NK-92 (cell line): Measurements from ENCODE around the gene EEFSEC.

Experiments
- DNase-seq: peaks from one replicate; lab custom pipeline; 2025; ENCODE audit not compliant: unreplicated experiment; lab: John Stamatoyannopoulos, UW

Gene EEFSEC

GRCh38 chr3:128435058-128435457 lies 281.8 kb downstream of the EEFSEC start:
- DNase-seq: no peak

- no peak for DNase-seq
Measured at GRCh38 chr3:128435561-128435960, 282.3 kb downstream of the EEFSEC start.

GRCh38 chr3:128436214-128436613 lies 282.9 kb downstream of the EEFSEC start:
- no peak for DNase-seq

GRCh38 chr3:128438488-128439072 lies 285.3 kb downstream of the EEFSEC start:
- DNase-seq: no peak

GRCh38 chr3:128439226-128439625 lies 285.9 kb downstream of the EEFSEC start:
- DNase-seq: no peak

GRCh38 chr3:128442070-128442469 lies 288.8 kb downstream of the EEFSEC start:
- no peak for DNase-seq

- no peak for DNase-seq
Measured at GRCh38 chr3:128442949-128443348, 289.7 kb downstream of the EEFSEC start.

GRCh38 chr3:128443771-128444170 lies 290.5 kb downstream of the EEFSEC start:
- no peak for DNase-seq

- DNase-seq: no peak
Measured at GRCh38 chr3:128445357-128445756, 292.1 kb downstream of the EEFSEC start.

- no peak for DNase-seq
Measured at GRCh38 chr3:128446821-128447220, 293.5 kb downstream of the EEFSEC start.

GRCh38 chr3:128447561-128448013 lies 294.3 kb downstream of the EEFSEC start:
- DNase-seq: no peak

GRCh38 chr3:128448491-128448890 lies 295.2 kb downstream of the EEFSEC start:
- no peak for DNase-seq

- no peak for DNase-seq
Measured at GRCh38 chr3:128449111-128449638, 295.9 kb downstream of the EEFSEC start.

- no peak for DNase-seq
Measured at GRCh38 chr3:128452120-128452519, 298.8 kb downstream of the EEFSEC start.

- DNase-seq: no peak
Measured at GRCh38 chr3:128452678-128453275, 299.5 kb downstream of the EEFSEC start.

GRCh38 chr3:128453501-128454309 lies 300.4 kb downstream of the EEFSEC start:
- DNase-seq: no peak

GRCh38 chr3:128454310-128454618 lies 301.0 kb downstream of the EEFSEC start:
- DNase-seq: no peak

GRCh38 chr3:128455116-128455515 lies 301.8 kb downstream of the EEFSEC start:
- no peak for DNase-seq

- no peak for DNase-seq
Measured at GRCh38 chr3:128455786-128456748, 302.8 kb downstream of the EEFSEC start.

GRCh38 chr3:128456776-128457715 lies 303.8 kb downstream of the EEFSEC start:
- no peak for DNase-seq
